Measurements from ENCODE around the gene GAA.
A peak's percentile ranks its signal among the peaks of the same experiment; 100 is the strongest.

Gene GAA

GRCh38 chr17:80119271-80119791 is 17.9 kb downstream of the GAA start:
- DNase-seq: no peak

GRCh38 chr17:80119839-80120238 is 18.5 kb downstream of the GAA start:
- DNase-seq: no peak

GRCh38 chr17:80122026-80122575 is 20.7 kb downstream of the GAA start:
- no peak for DNase-seq

GRCh38 chr17:80122926-80123505 is 21.6 kb downstream of the GAA start:
- DNase-seq: no peak

GRCh38 chr17:80123791-80124190 is 22.4 kb downstream of the GAA start:
- DNase-seq: no peak

- no peak for DNase-seq
Measured at GRCh38 chr17:80124351-80124981, 23.1 kb downstream of the GAA start.

- no peak for DNase-seq
Measured at GRCh38 chr17:80125656-80126448, 24.5 kb downstream of the GAA start.

- no peak for DNase-seq
Measured at GRCh38 chr17:80126449-80126715, 25.0 kb downstream of the GAA start.

- DNase-seq: no peak
Measured at GRCh38 chr17:80129006-80129565, 27.7 kb downstream of the GAA start.

- no peak for DNase-seq
Measured at GRCh38 chr17:80130992-80131391, 29.6 kb downstream of the GAA start.

GRCh38 chr17:80132906-80133625 is 31.7 kb downstream of the GAA start:
- DNase-seq: no peak

- no peak for DNase-seq
Measured at GRCh38 chr17:80133626-80133970, 32.2 kb downstream of the GAA start.

- DNase-seq: no peak
Measured at GRCh38 chr17:80137131-80137530, 35.8 kb downstream of the GAA start.

- DNase-seq: no peak
Measured at GRCh38 chr17:80138856-80139426, 37.6 kb downstream of the GAA start.

GRCh38 chr17:80141463-80142165 is 40.2 kb downstream of the GAA start:
- DNase-seq: no peak

- no peak for DNase-seq
Measured at GRCh38 chr17:80142929-80143328, 41.5 kb downstream of the GAA start.

- no peak for DNase-seq
Measured at GRCh38 chr17:80145076-80146075, 44.0 kb downstream of the GAA start.

- peak; percentile 28 for DNase-seq
Measured at GRCh38 chr17:80146121-80147034, 45.0 kb downstream of the GAA start.

- DNase-seq: peak; percentile 96
Measured at GRCh38 chr17:80147035-80147822, 45.8 kb downstream of the GAA start, which contains the start of gene EIF4A3. TSS of gene EIF4A3 (minus strand) at chr17:80147128. CDS start at chr17:80146961, 167 bp downstream.

All from NCI-H1105 treated with DMSO at 0.1 percent for 48 hours (cell line).